Hepatic stellate cell (primary cell): ENCODE results near the gene CCT2.
A peak's percentile ranks its signal among the peaks of the same experiment; 100 is the strongest.

Experiments
- DNase-seq: peaks from one replicate; pipeline ENCODE4 v3.0.0; 2011; ENCODE audit warnings: low spot score

The CCT2 gene

GRCh38 chr12:69585189-69586062 is at the start of gene CCT2:
Gene CCT2, plus strand, starts transcription at chr12:69585459. Its CDS starts 63 bp downstream, at chr12:69585522.
- peak; percentile 92 for DNase-seq

DNA sequence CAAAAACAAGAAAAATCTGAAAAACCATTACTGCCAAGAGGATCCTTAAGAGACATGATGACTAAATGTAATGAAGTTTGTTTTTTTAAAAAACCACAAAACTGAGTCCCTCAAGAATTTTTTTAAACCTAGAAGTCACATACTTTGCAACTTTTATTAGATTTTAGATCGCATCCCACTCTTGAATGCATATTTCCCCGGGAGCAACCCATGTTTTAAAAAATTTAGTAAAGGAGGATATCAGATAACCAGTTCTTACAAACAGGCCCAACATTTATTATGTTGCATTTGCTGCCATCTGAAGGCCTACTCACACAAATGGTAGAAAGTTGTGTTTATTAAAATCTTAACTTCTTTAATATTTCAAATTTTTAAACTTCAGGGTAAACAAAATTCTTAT is 44.3 kb upstream of the CCT2 start:
- DNase-seq = peak; percentile 54

- DNase-seq = no peak
These were observed 41.2 kb upstream of the CCT2 start for GRCh38 chr12:69544087-69544486.

- no peak for DNase-seq
These were observed 40.2 kb upstream of the CCT2 start for GRCh38 chr12:69545081-69545480.

DNA sequence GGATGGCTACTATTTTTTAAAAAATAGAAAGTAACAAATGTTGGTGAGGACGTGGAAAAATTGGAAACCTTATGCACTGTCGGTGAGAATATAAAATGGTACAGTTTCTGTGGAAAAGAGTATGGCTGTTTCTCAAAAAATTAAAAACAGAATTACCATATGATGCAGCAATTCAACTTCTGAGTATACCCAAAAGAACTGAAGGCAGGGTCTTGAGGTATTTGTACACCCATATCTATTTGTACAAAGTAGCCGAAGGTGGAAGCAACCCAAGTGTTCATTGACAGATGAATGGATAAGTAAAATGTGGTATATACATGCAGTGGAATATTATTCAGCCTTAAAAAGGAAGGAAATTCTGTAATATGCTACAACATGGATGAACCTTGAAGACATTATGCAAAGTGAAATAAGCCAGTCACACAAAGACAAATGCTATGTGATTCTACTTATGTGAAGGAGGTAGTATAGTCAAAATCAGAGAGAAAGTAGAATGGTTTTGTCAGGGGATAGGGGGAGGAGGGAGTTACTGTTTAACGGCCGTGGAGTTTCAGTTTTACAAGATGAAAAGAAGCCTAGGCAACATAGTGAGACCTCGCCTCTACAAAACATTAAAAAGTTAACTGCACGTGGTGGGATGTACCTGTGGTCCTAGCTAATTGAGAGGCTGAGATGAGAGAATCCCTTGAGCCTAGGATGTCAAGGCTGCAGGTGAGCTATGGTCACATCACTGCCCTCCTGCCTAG is 38.4 kb upstream of the CCT2 start:
- no peak for DNase-seq

- DNase-seq = no peak
These were observed 36.6 kb upstream of the CCT2 start for GRCh38 chr12:69548687-69549086.

- DNase-seq = no peak
These were observed 34.5 kb upstream of the CCT2 start for GRCh38 chr12:69550569-69551350.

DNA sequence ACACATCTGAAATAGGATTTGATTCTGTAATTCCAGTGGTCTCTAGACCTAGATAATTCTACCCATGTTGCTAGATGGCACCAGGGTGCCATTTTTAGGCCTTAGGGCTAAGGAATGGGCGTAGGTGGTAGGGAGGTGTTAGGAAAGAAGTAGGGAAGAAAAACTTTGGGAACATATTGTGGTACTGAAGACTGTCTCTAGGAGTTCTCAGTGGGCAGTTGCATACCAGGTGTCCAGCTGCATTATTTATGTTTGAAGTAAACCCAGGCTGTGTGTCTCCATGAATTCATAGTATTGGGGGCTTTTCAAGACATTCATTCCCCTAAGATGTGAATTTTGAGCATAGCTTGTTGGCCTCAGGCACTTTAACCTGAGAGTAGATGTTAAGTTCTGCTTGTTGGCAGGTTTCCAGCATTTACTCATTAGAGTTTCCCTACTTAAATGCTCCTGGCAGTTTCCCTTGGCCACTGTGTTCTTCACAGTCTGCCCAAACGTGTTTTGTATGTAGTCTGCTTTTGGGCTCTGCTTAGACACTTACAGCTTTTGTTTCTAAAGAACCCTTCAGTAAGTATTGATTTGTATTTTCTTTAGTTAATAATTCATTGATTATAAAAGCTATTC is 31.5 kb upstream of the CCT2 start:
- DNase-seq = no peak

DNA sequence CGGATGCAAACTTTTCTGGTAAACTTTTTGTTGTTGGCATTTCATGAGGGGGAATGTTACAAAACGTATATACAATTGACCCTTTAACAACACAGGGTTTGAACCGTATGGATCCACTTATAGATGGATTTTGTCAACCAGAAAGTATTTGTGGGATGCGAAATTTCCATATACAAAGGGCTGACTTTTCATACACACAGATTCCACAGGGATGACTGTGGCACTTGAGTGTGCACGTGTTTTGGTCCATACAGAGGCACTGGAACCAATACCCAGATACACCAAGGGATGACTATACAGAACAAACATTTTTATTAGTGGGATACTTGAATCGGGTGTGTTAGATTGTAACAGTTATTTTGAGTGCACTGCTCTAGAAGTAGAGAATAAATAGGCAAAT is 29.8 kb upstream of the CCT2 start:
- peak; percentile 76 for DNase-seq

DNA sequence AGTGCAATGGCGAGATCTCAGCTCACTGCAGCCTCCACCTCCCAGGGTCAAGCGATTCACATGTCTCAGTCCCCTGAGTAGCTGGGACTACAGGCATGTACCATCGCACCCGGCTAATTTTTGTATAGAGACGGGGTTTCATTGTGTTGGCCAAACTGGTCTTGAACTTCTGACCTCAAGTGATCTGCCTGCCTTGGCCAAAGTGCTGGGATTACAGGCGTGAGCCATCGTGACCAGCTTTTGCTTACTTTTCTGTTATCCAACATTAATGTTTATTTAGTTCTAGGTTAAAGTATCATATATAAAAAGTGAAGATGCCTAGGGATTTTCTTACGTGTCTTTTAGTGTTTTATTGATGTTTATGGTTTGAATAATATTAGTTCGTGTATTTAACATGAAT is 28.9 kb upstream of the CCT2 start:
- DNase-seq = no peak

DNA sequence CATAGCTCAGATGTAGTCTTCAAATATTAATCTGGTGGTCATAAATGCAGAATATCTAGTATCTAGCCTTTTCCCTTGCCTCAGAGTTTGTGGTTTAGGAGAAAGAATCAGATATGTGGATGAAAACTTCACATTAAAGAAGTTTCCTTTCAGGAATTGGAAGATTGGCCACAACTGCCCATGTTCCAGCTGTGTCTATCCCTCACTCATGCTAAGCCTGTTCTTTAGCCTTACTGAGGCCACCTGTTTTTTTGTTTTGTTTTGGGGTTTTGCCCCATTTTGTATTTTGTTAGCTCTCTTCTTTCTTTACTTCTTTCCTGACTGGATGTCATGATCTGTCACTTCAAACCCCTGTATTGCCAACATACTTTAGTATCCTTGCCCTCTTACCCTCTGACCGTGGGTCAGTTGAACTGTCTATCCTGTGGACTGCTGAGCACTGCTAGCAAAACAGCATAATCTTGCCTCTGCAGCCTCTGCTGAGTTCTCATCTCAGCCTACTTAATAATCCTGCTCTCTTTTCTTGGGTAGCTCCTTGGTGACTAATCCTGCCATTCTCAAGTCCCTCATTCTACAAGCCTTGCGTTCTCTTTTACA is 22.0 kb upstream of the CCT2 start:
- DNase-seq = no peak

DNA sequence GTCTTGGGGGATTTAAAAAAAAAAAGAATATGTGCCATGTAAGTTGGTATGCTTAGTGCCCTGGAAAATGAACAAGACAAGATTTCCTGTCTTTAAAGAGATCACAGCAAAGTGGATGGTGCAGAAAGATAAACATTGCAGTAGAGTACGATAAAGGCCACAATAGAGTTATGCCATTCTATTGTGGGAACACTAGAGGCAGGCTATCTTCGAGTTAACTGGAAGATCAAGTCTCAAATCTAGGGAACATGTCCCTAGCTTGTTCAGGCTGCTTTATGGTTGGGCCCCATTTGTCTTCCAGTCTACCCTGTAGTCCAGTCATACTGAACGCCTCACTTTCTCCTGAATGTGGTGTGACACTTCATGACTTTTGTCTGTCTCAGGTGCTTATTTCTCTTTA is 18.7 kb upstream of the CCT2 start:
- no peak for DNase-seq

DNA sequence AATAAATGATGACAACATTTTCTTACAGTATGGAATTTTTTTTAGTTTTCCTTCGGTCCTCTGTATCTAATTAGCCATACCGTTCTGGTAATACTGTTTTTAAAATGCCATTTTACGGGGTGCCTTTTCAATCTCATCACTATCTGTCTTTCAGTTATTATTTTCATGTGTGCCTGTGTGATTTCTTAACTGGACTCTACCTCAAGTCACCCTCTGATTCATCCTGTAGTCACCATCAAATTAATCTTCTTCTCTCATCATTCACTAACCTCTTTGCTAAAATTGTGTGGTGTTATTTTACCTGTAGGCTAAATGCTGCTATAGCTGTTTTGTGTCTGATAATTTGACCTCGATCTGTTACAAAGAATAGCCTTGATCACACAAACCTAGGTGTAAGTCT is 16.0 kb upstream of the CCT2 start:
- DNase-seq = no peak

- no peak for DNase-seq
These were observed 15.2 kb upstream of the CCT2 start for GRCh38 chr12:69570000-69570516.

GRCh38 chr12:69570545-69571399 is 14.5 kb upstream of the CCT2 start:
- no peak for DNase-seq

DNA sequence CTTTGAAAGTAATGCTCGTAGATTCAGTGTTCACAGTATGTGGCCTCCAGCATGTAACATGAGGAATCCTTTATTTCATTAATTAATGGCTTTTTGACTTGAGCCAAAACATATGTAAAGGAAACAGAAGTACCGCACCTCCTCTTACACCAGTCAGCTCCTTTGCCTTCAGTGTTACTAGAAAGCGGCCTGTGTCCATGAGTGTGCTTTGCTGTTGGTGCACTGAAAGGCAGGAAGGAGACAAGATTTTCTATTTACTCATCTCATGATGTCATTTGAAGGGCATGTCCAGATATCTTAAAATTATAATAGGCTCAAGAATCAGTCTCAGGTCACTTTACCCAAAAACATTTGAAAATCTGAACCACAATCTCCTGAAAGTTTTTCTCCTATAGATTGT is 9.9 kb upstream of the CCT2 start:
- DNase-seq = no peak

GRCh38 chr12:69578283-69578682 is 7.0 kb upstream of the CCT2 start:
- DNase-seq = no peak

- DNase-seq = no peak
These were observed 6.2 kb upstream of the CCT2 start for GRCh38 chr12:69579029-69579428.

- no peak for DNase-seq
These were observed 5.2 kb upstream of the CCT2 start for GRCh38 chr12:69580074-69580473.

DNA sequence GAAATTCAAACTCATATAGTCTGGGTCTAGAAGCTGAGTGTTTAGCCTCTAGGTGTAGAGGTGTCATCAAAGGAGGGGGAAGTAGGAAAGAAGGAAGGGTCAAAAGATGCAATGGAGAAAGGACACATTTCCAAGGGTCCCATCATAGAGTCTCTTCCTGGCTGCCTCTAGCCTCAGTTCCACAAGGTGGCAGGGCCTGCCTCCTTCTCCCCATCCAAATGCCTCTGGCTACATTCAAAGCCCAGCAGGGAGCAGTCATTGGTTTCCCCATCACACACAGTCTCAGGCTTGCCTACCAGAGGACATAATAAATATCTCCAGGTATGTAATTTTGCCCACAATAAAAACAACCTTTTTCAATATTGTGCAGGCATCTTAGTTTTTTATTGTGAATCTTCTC is 2.1 kb upstream of the CCT2 start:
- no peak for DNase-seq

GRCh38 chr12:69588527-69588926 is 3.3 kb downstream of the CCT2 start:
- no peak for DNase-seq
